Activated T-cell treated with anti-CD3 and anti-CD28 coated beads, Interleukin-2, amount 50 U/mL, for 48 hours (primary cell): Measurements from ENCODE around the gene KDM1B.
A peak's percentile ranks its signal among the peaks of the same experiment; 100 is the strongest.

ENCODE experiments used
- DNase-seq, 2 experiments: peaks; one replicate each; pipeline ENCODE4 v3.0.0-alpha.2; 2020

Gene KDM1B

DNA sequence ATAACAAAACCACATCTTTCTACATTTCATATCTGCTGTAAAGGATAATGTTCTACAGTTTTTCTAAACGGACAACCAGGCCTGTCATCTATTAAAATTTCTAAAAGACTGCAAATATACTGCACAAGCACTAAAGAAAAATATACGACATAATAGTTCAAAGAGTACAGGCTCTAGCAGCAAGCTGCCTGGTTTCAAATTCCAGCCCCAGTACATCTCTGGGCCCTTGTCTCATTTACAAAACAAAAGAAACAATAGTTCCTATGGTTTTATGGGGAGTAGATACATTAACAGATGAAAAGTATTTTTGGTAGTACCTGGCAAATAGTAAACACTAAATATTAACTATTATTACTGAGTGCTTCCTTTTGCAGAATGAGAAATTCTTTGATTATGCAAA is 85.0 kb downstream of the KDM1B start:
- DNase-seq: no peak

DNA sequence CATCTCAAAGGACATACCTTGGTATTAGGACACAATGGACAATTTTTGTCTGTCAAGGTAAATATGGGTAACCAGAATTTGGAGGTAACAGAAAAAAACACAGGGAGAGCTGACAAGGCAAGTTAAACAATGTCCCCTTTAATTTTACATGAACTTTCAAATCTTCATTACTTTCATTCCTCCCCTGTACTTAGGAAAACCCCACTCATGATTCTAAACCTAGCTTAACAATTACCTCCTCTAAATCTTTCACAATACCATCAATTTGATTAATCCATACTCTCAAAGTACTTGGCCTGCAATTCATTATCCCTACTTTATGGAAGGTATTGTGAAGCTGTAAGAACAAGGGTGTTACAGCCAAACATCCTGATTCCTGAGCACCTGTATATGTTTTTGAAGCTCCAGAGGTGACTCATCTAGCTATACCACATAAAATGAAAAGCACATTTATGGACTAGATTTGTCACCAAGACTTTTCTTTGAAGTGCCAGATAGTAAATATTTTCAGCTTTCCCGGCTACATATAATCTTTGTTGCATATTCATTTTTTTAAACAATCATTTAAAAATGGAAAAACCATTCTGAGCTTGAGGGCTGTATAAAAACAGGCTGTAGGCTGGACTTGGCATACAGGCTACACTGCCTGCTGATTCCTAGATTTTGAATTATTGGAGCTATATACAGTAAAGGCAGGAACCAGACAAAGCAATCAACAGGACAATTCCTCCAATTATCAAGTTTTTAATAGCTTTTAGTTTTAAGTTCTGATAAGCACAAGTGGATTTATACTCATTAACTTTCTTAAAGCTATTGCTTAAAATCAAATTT is 86.2 kb downstream of the KDM1B start:
- no peak for DNase-seq

DNA sequence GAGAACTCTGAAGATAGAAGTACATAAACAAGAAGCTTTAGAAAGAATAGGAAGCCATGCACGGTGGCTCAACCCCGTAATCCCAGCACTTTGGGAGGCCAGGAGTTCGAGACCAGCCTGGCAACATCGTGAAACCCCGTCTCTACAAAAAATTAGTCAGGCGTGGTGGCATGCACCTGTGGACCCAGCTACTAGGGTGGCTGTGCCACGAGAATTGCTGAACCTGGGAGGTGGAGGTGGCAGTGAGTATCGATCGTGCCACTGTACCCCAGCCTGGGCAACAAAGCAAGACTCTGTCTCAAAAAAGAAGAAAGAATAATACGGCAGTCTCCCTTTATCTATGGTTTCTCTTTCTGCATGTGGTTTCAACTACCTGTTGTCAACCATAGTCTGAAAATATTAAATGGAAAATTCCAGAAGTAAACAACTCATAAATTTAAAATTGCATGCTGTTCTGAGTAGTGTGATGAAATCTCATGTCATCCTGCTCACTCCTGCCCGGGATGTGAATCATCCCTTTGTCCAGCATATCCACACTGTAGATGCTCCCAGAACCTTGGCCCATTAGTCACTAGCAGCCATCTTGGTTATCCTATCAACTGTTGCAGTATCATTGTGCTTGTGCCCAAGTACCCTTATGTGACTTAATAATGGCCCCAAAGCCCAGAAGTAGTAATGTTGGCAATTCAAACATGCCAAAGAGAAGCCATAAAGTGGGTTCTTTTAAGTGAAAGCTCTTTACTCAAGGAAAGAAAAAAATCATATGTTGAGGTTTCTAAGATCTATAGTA is 87.0 kb downstream of the KDM1B start:
- DNase-seq: no peak

DNA sequence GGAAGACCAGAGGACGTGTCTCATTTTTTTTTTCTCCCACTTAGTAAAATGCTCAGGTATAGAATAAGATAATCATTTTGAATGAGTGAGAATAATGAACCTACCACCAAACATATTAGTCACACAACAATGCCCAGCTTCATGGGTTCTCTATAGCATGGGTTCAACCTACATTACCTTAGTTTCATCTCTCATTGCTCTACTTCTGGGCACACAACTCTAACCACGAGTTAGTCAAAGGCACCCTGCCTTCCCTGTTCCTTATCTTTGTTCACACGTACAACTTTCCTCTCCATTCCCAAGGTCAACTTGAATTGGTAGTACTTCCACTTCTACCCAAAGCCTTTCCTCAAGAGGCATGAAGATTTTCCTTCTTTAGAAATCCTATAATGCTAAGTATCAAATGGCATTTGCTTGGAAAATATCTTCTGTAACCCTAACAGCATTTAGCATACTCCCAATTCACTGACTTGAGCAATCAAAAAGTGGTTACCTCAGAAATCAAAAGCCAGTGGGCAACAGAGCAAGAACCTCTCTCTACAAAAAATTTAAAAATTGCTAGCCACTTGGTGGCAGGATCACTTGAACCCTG is 88.2 kb downstream of the KDM1B start:
- DNase-seq: no peak

DNA sequence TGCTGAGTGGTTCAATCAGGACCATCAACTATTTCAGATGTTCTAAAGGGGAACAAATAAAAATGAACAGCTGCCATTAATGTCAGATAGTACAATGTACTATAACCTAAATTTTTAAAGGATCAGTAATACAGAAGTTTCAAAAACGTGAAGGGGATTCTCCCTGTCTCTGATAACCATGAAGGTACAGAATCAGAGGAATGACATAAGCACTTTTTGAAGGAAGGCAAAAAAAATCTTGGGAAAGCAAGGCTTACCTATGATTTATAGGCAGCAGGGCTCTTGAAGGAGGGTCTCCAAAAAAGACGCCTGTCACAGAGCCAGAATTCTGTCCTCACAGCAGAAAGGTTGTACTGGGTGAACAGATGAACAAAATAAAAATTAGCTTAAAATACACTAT is 89.0 kb downstream of the KDM1B start:
- DNase-seq: no peak

DNA sequence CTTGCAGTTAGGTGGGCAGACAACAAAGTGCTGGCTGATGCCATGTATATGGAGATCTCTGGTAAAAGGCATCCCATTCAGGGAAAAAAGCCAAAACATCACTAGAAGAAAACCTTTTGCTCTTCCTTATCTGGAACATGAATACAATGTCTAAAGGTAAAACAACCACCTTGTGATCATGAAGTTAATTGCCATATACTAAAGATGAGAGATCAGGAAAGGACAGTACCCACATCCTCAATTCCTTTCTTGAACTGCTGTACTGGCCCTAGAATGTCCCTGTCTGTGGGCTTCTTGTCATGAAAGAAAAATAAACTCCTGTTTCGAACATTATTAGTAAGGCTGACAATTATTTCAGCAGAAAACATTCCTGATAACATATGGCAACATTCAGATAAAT is 89.9 kb downstream of the KDM1B start:
- no peak for DNase-seq

DNA sequence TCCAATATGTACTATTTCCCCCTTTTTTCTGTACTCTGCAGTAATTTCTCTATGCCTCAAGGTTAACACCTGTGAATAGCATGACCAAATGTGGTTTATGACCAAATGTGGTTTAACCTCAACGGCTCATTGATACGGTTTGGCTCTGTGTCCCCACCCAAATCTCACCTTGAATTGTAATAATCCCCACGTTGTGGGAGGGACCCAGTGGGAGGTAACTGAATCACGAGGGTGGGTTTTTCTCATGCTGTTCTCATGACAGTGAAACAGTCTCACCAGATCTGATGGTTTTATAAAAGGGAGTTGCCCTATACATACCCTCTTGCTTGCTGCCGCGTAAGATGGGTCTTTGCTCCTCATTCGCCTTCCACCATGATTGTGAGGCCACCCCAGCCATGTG is 90.4 kb downstream of the KDM1B start:
- DNase-seq: peak; percentile 71 to 73

DNA sequence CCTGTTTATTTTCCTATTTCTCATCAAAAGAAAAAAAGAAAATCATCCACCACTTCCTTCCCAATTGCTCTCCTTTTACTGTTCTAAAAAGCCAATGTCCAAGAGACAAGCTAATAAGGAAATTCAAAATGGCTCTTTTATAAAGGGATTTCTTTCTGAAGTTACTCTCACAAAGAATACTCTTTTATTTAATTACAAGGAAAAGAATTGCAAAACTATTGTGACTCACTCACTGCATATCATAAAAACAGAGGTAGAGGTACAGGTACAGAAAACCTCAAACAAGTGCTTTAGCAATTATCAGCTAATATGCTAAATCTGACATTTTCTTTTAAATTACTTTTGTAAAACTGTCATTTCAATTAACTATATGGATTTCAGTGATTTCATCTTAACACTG is 91.0 kb downstream of the KDM1B start:
- no peak for DNase-seq

DNA sequence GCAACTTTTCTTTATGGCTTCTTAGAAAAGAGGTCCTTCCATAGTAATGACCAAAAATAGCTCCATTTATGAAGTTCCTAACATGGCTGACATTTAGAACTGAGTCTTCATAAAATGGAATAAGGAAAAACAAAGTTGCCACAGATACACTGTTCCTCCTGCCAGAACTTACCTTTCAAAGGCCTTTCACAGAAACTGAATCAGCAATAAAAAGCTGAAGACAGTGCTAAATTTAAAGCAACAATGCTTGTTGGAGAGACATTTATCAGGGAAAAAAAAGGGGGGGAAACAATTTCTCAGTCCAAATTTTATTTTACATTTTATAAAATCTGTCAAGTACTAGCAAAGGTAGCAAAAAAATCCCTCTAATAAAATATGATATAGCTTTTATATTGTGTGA is 91.8 kb downstream of the KDM1B start:
- no peak for DNase-seq

DNA sequence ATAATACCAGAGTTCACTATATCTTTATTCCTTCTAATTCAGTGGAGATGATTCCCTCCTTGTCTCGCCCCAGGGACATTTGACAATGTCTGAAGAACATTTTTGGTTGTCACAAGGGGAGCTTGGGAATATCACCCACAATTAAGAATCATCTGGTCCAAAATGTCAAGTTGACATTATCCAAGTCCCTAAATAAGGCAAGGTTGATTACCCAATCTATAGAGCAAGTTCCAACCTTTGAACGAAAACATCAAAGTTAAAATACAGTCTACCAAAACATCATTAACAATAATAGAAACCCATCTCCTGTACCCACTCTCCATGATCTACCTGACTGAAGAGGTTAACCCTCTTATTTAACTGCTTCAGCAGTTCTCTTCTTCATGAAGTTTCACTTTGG is 93.5 kb downstream of the KDM1B start:
- no peak for DNase-seq

DNA sequence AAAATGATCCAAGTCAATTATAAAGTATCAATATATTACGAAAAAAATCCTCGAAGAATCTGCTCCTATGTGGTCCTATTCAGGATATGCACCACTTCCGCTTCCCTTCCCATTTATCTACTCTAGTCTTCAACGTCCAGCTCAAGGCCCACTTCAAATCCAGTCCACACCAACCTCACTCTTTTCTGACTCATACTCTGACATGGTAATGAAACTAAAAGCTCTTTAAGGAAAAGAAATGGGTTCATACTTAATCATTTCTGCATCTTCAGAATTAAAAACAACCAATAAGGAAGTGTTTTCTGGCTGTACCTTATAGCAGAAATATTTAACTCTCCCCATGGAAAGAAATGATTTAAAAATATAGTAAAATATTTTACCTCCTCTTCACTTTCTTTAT is 94.0 kb downstream of the KDM1B start:
- DNase-seq: no peak

DNA sequence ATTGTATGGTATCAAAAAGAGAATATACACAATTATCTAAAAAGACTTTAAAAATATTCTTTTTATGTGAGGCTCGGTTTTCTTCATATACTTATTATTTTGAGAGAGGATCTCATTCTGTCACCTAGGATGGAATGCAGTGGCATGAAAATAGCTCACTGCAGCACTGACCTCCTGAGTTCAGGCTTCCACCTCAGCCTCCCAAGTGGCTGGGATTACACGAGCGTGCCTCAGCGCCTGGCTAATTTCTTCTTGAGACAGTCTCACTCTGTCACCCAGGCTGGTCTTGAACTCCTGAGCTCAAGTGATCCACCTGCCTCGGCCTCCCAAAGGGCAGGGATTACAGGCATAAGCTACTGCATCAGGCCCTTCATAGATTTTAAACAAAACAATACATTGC is 98.4 kb downstream of the KDM1B start:
- DNase-seq: no peak

DNA sequence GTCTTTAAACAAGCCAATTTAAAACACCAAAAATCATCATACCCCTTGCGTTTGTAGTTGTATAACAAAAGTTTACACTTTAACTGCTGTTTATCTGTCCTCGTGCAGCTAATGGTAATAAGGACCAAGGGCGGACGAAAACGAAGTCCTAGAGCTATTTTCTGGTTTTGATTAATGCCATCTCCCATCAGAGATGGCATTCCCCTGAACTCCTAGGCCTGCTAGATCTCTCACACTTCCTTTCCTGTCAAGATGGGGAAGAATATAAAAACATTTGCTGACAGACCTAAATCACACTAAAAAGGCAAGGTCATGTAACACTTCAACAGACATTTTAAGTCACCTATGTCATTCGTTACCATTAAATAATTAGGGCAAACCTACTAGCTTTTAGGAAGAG is 99.6 kb downstream of the KDM1B start:
- DNase-seq: no peak

DNA sequence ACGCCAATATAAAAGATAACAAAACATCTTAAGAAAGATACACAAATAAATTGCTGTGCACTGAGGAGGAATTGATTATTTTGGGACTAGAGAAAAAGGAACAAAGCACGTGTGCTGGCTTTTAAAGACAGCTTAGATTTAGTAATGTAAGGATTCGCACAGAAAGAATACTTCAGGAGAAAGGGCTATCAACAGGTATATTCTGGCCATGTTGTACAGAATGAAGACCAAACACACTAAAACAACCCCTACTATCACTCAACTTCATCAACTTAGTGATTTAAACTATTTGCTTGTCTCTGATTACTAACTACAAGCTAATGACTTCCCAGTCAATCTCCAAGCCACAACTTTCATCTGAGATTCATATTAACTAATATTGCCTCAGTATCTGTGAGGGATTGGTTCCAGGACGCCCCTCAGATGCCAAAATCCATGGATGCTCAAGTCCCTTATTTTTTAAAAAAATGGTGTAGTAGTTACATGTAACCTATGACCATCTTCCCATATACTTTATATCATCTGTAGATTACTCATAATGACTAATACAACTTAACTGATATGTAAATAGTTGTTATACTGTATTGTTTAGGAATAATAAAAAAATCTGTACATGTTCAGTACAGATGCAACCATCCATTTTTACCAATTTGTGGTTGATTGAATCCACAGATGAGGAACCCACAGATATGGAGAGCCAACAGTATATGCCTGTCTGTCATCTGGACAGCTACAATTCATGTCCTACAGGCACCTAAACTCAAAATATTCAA is 104.6 kb downstream of the KDM1B start:
- DNase-seq: no peak

DNA sequence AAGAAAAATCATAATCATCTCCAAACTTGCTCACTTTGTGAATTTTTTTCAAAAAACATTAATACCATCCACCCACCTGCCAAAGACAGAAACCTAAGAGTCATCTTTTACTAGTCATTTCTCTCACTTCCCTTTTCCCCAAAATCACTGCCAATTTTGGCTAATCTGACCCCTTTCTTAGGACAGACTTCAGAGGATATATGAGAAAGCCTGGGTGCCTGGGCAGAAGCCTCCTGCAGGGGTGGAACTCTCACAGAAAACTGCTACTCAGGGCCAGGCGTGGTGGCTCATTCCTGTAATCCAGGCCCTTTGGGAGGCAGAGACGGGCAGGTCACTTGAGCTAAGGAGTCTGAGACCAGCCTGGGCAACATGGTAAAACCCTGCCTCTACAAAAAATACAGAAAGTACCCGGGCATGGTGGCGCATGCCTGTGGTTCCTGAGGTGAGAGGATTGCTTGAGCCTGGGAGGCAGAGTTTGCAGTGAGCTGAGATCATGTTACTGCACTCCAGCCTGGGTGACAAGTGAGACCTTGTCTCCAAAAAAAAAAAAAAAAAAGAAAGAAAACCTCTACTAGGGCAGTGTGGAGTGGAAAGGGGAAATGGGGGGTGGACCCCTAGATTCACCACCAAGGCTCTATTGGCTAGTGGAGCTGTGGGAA is 105.4 kb downstream of the KDM1B start:
- DNase-seq: peak; percentile 63

DNA sequence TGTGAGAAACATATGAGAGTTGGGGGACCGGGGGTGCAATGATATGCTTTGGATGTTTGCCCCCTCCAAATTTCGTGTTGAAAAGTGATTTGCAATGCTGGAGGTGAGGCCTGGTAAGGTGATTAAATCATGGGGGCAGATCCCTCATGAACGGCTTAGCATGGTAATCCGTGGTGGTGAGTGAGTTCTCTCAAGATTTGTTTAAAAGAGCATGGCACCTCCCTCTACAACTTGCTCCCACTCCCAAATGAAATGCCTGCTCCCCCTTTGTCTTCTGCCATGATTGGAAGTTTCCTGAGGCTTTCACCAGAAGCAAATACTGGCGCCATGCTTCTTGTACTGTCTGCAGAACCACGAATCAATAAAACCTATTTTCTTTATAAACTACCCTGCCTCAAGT is 106.7 kb downstream of the KDM1B start:
- no peak for DNase-seq

DNA sequence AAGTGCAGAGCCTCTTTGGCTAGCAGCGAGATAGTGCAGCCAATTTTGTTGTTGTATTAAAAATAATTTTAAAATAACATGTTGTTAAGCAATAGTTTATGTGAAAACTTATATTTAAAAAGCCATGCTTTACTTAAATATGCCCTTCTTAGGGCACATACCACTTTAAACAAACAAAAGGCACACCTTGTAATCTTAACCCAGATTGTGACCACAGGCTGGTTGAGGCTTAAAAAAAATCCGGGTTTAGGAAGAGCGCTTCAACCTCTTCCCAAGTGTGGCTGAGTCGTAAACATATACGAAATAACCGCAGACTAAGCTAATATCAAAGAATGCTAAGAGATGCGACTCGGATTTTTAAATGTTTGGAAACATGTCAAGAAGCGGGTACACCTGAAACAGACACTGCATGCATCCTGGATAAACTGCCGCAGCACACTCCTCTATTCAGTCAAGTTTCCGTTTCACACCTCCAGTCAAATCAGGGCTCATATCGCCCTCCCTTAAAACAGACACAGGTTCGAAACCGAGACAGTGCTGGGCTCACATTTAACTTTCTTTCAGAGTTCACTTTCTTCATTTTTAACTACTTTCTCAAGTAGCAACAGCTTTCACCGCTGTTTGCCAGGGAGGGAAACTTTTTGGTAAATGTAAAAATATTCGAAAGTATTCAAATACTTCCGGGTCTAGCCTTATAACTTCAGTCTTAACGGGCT is 107.6 kb downstream of the KDM1B start:
- DNase-seq: peak; percentile 51 to 59

DNA sequence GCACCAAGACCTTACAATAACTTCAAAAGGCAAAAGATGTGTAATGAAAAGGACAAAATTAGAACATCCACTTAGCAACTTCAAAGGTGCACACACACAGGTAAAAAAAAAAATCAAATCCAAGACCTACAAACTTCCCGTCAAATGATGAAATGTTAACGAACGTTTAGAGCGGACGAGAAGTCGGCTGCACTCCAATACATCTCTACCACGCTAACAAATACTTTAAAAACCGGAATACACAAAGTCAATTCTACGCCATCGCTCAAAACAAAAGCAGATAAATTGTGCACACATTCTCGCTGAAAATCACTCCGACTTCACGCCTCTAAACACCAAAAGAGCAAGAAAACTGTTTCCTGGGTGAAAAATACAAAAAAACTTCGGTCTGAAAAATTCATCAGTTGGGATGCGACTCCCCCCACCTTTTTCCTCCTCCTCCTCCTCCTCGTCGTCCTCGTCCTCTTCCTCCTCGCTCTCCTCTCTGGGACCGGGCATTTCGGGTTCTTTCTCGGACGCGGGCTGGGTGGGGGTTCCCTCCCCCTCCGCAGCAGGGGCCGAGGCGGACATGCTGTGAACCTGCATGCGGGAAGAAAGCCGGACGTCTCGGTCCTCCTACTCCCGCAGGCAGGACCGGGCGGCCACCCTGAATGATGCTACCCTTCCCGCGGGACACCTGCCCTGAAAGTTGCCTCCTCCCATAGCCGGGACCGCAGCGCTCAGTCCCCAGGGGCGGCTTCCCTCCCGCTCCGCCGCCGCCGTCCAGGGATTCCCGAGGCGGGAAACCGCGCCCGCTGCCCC is 108.4 kb downstream of the KDM1B start:
- DNase-seq: peak; percentile 58 to 62

DNA sequence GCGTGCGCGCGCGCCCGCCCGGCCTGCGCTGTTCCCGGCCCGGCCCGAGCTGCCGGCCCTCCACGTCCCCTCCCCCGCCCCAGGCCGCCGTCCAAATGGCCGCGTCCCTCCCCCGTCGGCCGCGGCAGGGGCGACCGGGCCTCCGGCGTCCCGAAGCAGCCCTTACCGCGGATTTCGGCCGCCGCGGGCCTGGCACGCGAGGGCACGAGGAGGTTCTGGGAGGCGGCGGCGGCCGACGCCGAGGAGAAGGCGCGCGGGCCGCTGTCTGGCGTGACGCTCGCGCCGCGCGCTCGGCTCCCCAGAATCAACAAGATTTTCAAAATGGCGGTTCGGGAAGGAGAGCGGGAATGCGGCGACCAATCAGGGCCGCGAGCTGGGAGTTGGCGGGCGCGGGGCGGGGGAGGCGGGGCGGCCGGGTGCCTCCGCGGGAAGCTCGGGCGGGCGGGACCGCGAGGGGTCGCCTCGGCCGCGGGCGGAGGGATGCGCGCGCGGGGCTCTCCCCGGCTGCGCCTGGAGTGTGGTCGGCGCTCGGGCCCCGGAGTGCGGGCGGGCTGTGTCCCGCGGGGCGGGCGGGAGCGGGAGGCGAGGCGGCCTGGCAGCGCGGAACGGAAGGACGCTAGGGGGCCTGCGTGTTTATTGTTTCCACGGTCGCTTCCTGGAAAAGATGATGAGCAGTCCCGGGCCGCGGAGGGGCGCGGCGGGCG is 109.1 kb downstream of the KDM1B start, which contains the start of gene DEK:
Gene DEK (minus strand): TSS at position 312 of the 704 bp plus-strand sequence. CDS start 543 bp downstream, outside the sequence.
- peak; percentile 88 to 91 for DNase-seq

DNA sequence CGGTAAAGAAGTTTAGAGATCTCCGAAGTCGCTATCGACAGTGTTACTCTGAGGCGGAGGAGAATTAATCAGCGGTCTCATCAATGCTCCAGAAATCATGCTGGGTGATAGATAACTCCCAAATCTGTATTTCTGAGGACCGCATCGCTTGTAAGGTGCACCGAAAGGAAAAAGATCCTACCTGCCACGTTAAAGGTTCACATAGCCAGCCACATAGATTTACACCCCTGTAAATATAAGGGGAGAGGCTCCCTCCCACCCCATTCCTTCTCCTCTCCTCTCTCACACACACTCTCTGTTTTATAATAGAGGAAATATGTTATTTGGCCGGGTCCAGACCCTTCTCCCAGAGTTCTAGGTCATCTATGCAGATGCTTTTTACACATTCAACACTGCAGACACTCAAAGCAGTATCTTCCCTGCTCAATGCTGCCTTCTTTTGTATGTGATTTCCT is 109.7 kb downstream of the KDM1B start:
- no peak for DNase-seq
